ENCODE results near the gene ATF4.

Gene ATF4, protein sequence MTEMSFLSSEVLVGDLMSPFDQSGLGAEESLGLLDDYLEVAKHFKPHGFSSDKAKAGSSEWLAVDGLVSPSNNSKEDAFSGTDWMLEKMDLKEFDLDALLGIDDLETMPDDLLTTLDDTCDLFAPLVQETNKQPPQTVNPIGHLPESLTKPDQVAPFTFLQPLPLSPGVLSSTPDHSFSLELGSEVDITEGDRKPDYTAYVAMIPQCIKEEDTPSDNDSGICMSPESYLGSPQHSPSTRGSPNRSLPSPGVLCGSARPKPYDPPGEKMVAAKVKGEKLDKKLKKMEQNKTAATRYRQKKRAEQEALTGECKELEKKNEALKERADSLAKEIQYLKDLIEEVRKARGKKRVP
- long read RNA-seq, donor 1, transcript ATF4-202 (3 exons, 1,419 nt) = major isoform, 120 of 150 reads
- long read RNA-seq, donor 1, transcript ATF4-201 (2 exons, 2,019 nt) = minor isoform, 19 of 150 reads
- long read RNA-seq, donor 1, partial matches to known transcripts = 11 of 150 reads
- long read RNA-seq, donor 1, other reads (novel, unspliced or antisense) = 0 of 150 reads
- long read RNA-seq, donor 2, transcript ATF4-202 (3 exons, 1,419 nt) = major isoform, 50 of 120 reads
- long read RNA-seq, donor 2, transcript ATF4-201 (2 exons, 2,019 nt) = minor isoform, 19 of 120 reads
- long read RNA-seq, donor 2, partial matches to known transcripts = 51 of 120 reads
- long read RNA-seq, donor 2, other reads (novel, unspliced or antisense) = 0 of 120 reads
- long read RNA-seq, donor 3, transcript ATF4-202 (3 exons, 1,419 nt) = major isoform, 47 of 94 reads
- long read RNA-seq, donor 3, transcript ATF4-201 (2 exons, 2,019 nt) = minor isoform, 13 of 94 reads
- long read RNA-seq, donor 3, partial matches to known transcripts = 34 of 94 reads
- long read RNA-seq, donor 3, other reads (novel, unspliced or antisense) = 0 of 94 reads
- long read RNA-seq, donor 4, transcript ATF4-202 (3 exons, 1,419 nt) = major isoform, 57 of 90 reads
- long read RNA-seq, donor 4, transcript ATF4-201 (2 exons, 2,019 nt) = minor isoform, 18 of 90 reads
- long read RNA-seq, donor 4, partial matches to known transcripts = 15 of 90 reads
- long read RNA-seq, donor 4, other reads (novel, unspliced or antisense) = 0 of 90 reads
- long read RNA-seq, donor 5, transcript ATF4-202 (3 exons, 1,419 nt) = major isoform, 61 of 75 reads
- long read RNA-seq, donor 5, transcript ATF4-201 (2 exons, 2,019 nt) = minor isoform, 14 of 75 reads
- long read RNA-seq, donor 5, partial matches to known transcripts = 0 of 75 reads
- long read RNA-seq, donor 5, other reads (novel, unspliced or antisense) = 0 of 75 reads
- long read RNA-seq, donor 6, transcript ATF4-202 (3 exons, 1,419 nt) = major isoform, 52 of 136 reads
- long read RNA-seq, donor 6, transcript ATF4-201 (2 exons, 2,019 nt) = minor isoform, 19 of 136 reads
- long read RNA-seq, donor 6, partial matches to known transcripts = 65 of 136 reads
- long read RNA-seq, donor 6, other reads (novel, unspliced or antisense) = 0 of 136 reads
- long read RNA-seq, donor 7, transcript ATF4-202 (3 exons, 1,419 nt) = major isoform, 94 of 225 reads
- long read RNA-seq, donor 7, transcript ATF4-201 (2 exons, 2,019 nt) = minor isoform, 48 of 225 reads
- long read RNA-seq, donor 7, partial matches to known transcripts = 83 of 225 reads
- long read RNA-seq, donor 7, other reads (novel, unspliced or antisense) = 0 of 225 reads
- long read RNA-seq, donor 8, transcript ATF4-202 (3 exons, 1,419 nt) = major isoform, 57 of 76 reads
- long read RNA-seq, donor 8, transcript ATF4-201 (2 exons, 2,019 nt) = minor isoform, 19 of 76 reads
- long read RNA-seq, donor 8, partial matches to known transcripts = 0 of 76 reads
- long read RNA-seq, donor 8, other reads (novel, unspliced or antisense) = 0 of 76 reads

- peak; percentile 99 for DNase-seq
Measured at GRCh38 chr22:39520226-39521105, at the start of gene ATF4. Gene ATF4, plus strand, starts transcription at chr22:39520562. Its CDS starts 884 bp downstream, at chr22:39521446.

DNA sequence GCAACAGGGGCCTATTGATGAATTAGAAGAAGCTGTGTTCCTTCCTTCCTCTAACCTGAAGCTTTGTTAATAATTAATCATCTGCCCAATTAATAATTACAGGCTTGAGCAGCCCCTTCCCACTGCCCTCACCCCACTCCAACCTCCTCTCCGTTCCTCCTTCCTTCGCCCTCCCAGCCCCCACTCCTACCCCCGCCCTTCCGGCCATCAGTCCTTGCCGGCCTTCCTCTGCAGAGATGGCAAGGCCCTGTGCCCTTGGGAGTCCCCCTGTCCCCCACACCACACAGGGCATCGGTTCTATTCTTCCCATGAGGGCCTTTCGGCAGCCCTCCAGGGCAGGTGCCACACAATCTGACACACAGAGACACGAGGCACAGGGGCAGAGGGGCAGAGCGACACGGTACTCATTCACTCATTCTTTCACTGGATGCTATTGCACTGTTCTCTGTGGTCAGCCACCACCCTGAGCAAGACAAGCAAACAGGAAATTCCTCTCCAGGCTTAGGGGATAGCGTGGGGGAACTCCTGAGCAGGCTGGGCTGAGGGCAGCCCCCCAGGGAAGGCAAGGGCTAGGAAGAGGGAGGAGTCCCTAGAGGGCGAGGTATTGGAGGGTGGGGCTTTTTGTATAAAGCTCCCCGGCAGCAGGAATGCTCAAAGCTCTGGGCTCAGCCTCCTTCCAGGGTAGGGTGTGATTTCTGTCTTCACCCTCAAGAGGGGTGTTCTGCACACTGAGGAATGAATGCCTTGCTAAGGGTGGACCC is 48.8 kb upstream of the ATF4 start:
- peak; percentile 69 for DNase-seq

DNA sequence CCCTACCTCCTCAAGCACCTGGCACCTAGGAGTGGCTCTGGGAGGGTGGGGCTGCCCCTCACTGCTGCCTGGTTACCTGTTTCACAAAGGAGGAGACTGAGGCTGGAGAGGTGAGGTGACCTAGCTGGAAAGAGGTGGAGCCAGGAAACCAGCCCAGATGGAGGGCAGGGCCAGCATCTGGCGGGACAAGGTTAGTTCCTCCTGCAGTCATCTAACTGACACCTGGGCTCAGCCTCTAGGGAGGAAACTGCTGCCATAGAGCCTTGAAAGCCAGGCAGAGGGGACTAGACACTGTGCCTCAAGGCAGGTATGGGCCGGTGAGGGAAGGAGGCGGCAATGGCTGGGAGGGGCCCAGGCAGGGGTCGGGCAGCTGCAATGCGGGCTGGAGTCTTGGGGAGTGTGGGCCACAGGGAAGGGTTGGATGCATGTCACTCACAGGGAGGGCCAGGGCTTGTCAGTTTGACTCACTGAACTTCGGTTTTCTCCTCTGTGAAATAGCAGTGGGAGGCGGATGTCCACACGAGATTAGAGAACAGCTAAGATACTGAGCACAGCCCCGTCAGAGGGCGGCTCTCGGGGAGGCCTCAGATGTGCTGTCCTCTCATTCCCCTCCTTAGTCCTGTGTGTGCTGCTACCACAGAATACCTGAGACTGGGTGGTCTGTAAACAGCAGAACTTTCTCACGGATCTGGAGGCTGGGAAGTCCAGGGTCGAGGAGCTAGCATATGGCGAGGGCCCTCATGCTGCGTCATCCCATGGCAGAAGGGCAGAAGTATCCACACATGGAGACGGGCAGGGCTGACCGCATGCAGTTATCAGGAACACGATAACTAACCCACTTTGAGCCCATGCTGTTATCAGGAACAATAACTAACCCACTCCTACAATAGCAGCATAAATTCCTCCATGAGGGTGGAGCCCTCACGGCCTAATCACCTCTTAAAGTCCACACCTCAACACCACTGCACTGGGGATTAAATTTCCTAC is 47.5 kb upstream of the ATF4 start:
- DNase-seq = no peak

- DNase-seq = no peak
Measured at GRCh38 chr22:39473851-39474250, 46.5 kb upstream of the ATF4 start.

- no peak for DNase-seq
Measured at GRCh38 chr22:39474351-39475111, 45.8 kb upstream of the ATF4 start.

DNA sequence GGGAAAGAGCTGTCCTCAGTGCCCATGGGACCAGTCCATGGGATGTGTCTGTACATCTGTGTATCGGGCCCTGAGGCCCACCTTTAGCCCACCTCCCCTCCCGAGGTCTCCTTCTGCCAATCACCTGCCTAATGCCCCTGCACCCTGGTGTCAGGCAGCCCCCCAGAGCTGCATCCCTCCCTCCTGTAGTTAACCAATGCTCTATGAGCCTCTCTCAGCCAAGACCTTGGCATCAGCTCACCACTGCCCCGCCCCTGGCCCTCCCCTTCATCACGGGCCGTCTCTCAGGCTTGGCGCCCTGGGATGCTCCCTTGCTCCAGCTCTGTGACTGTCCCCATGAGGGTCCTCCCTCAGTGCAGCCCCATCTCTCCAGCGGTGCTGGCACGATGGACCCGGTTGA is 45.0 kb upstream of the ATF4 start:
- no peak for DNase-seq

DNA sequence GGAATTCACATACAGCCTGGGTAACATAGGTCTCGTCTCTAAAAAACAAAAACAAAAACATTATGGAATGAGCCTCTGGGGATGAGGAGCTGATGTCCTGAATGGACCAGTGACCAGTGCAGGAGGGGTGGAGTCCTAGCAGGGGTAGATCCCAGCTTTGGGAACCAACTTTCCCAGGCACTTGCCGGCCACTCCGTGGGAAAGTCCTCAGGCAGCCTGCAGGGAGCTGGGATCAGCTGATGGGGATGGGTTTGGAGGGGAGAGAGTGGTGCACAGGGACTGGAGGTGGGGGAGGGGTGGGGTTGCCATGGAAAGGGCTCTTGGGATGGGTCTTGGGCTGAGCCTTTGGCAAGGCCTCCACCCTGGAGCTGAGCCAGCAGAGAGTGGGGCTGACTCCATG is 44.5 kb upstream of the ATF4 start:
- no peak for DNase-seq

DNA sequence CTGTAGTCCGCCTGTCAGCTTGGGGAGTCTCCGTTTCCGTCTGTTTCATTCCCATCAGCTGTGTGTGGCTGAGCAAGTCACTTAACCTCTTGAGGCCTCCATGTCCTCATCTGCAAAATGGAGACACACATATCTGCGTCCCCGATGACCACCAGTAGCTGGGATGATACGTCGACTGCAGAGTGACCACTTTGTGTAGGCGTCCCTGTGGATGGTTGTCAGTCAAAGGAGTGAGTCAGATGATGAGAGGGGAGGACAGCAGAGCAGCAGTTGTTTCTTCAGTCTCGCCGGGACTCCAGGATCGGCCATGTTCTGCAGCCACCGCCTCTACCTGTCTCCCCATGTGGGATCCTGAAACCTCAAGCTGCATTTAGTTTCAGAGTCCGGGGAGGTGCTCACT is 43.7 kb upstream of the ATF4 start:
- DNase-seq = no peak

DNA sequence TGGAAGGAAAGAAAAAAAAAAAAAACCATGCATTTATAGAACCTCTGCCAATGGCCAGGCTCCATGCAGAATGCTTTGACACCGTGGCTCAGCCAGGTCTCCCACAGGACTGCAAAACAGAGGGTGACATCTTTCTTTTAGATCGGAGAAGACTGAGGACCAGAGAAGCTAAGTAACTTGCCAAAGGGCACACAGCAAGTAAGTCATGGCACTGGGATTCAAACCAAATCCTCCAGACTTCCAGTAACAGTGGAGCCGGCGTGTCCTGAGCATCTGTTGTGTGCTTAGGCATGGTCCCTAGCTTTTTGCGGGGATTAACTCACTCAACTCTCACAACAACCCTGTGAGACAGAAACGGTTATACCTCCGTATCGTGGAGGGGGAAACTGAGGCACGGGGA is 42.8 kb upstream of the ATF4 start:
- DNase-seq = no peak

DNA sequence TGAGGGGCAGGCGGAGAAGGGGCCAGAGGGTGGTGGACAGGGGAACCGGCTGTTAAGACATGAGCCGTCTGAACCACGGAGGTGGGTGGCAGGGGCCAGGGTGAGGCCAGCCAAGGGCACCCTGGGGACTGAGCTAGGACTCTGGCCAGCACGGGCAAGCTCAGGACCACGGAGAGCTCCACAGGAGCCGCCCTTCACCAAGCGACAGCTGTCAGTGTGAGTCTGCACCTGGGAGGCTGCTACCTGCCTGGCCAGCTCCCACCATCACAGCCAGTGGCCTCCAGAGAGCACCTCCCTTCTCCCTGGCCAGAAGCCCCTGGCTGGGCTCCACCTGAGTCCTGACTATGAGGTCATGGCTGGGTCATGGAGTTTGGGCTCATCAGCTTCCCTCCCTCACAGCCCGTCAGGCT is 41.9 kb upstream of the ATF4 start:
- peak; percentile 44 for DNase-seq

GRCh38 chr22:39479254-39479653 is 41.1 kb upstream of the ATF4 start:
- DNase-seq = no peak

DNA sequence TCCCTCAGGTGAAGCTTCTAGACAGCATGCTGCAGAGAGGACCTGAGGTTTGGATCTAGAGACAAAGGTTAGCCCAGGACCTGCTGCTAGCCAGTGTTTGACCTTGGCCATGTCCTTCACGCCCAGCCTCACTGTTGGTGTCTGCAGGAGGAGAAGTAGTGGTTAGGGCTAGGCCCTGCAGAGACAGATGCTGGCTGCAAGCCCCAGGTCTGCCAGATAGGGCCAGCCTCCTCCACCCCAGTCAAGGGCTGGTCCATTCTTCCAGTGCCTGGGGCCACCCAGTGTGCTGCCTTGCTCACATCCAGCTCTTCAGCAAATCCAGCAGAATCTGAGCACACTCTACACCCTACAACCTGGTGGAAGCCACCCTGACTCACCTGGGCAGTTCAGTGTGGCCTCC is 39.8 kb upstream of the ATF4 start:
- no peak for DNase-seq

DNA sequence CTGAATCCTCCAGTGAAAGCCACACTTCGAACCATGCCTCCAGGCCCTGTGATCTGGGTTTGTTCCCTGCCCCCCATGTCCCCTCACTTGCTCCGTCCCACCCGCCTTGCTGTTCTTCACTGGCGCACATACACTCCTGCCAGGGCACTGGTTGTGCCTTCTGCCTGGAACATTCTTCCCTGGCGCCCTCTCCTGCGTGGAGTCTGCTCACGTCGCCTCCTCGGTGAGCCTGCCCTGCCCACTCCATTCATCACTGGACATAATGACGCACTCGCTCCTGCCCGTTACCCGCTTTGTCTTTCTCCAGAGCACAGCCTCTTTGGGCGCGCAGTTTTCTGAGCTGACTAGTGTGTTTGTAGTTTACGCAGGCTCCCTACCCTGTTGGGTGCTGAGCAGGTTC is 39.3 kb upstream of the ATF4 start:
- no peak for DNase-seq

DNA sequence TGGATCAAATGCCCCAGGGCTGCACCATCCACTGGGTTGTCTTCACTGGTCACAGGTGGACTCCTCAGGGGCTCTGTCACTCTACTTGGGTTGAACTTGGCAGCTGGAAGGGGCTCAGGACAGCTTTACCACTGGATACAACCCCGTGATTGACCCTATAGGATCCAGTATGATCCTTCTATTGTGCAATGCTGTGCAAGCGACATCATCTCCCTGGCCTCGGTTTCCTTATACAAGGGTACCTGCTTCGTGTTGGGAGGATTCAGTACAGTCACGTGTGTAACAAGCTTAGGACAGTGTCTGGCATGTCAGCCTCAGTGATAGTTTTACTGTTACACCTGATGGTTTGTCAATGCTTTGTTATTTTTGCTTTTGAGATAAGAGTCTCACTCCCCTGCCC is 38.8 kb upstream of the ATF4 start:
- DNase-seq = no peak

- no peak for DNase-seq
Measured at GRCh38 chr22:39482768-39483167, 37.6 kb upstream of the ATF4 start.

DNA sequence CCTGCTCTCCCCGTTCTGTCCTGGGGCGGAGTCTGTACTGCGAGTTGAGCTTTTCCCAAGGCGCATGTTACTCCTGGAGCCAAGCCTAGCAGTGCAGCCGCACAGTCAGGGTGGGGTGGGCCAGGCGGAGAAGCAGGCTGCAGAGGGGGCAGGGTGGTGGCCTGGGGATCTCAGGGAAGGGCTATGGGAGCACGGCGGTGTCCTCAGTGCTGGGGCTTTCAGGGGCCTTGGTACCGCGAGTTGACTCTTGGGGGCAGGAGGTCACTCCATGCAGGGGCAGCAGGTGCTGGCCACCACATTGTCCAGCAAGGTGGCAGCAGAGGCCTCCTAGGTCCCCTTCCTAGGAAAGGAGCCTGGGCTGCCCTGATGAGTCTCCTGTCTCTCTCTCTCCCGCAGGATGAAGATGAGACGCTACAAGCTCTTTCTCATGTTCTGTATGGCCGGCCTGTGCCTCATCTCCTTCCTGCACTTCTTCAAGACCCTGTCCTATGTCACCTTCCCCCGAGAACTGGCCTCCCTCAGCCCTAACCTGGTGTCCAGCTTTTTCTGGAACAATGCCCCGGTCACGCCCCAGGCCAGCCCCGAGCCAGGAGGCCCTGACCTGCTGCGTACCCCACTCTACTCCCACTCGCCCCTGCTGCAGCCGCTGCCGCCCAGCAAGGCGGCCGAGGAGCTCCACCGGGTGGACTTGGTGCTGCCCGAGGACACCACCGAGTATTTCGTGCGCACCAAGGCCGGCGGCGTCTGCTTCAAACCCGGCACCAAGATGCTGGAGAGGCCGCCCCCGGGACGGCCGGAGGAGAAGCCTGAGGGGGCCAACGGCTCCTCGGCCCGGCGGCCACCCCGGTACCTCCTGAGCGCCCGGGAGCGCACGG is 33.2 kb upstream of the ATF4 start:
- no peak for DNase-seq

Data from right kidney (tissue), 9 donors.